Cardiac muscle cell (in vitro differentiated cells and primary cell): ENCODE results near the gene DPEP2NB. TPM values are rescaled to one million over a fixed set of nuclear protein-coding genes. Genes with fewer than 3 reads are reported as not detected.

Experiments used
- DNase-seq, 2 donors: peaks; one replicate each; pipeline versions ENCODE4 v3.0.0 to v3.0.0-alpha.2; 2010 to 2017; ENCODE audit warnings: low read depth in 1 of 2, low spot score in 1 of 2
- H3K27ac ChIP-seq: fragments of 200-600 bp; sonication (generic); 2 replicates; pipeline ENCODE4 v1.5.1; 2016
- H3K27me3 ChIP-seq: fragments of 200-600 bp; sonication (generic); 2 replicates; pipeline ENCODE4 v1.6.0; 2016; ENCODE audit warnings: control low read depth
- H3K36me3 ChIP-seq: fragments of 200-600 bp; sonication (generic); 2 replicates; pipeline ENCODE4 v1.5.1; 2016; ENCODE audit warnings: control low read depth
- H3K4me1 ChIP-seq: fragments of 200-600 bp; sonication (generic); 2 replicates; pipeline ENCODE4 v1.8.1; 2017; ENCODE audit warnings: low read depth, mild to moderate bottlenecking, mixed run types
- H3K4me3 ChIP-seq: fragments of 200-600 bp; sonication (generic); 2 replicates; pipeline ENCODE4 v1.5.1; 2016; ENCODE audit warnings: mild to moderate bottlenecking
- H3K9me3 ChIP-seq: fragments of 200-600 bp; sonication (generic); 2 replicates; pipeline ENCODE4 v1.5.1; 2017; ENCODE audit warnings: low read depth, mild to moderate bottlenecking, control low read depth
- CTCF ChIP-seq: IDR thresholded peaks from 2 replicates; pipeline ENCODE4 v1.5.1; 2012; ENCODE audit warnings: low read depth, mild to moderate bottlenecking, low read length
- polyA plus RNA-seq: library from polyadenylated mRNA; unstranded; fragments of >200 nt; fragmentation: Nextera tagmentation; extraction: Ambion mirVana; gene quantifications from 2 replicates; pipeline ENCODE4 v1.2.1, GENCODE V29; 2016
- total RNA-seq: library from RNA; depleted of rRNA; stranded (reverse); fragments of >200 nt; gene quantifications from 2 replicates; pipeline ENCODE4 v1.2.3, GENCODE V29; 2016

DPEP2NB gene
- total and polyA plus RNA-seq, 2 experiments from 2014 or later, result not detected

GRCh38 chr16:67987460-67988160 is 28.1 kb downstream of the DPEP2NB start:
- no peaks in the 10 kb centered on the region for H3K36me3 ChIP-seq
- H3K4me3 ChIP-seq, result no peak overlapping the region
- peaks cover 15% of the 10 kb centered on the region for H3K4me1 ChIP-seq
- H3K27me3 ChIP-seq, result peaks cover 10% of the 10 kb centered on the region
- DNase-seq, result no peak
- TF ChIP-seq CTCF, result no peak
- no peaks in the 10 kb centered on the region for H3K9me3 ChIP-seq
- H3K27ac ChIP-seq, result no peak overlapping the region

- no peak for DNase-seq
- Histone ChIP-seq H3K27me3 (peaks cover 4% of the 10 kb centered on the region), H3K4me1 (peaks cover 15% of the 10 kb centered on the region), H3K4me3 (no peak overlapping the region), H3K36me3 (no peaks in the 10 kb centered on the region), H3K27ac (no peak overlapping the region), H3K9me3 (no peaks in the 10 kb centered on the region)
- TF ChIP-seq CTCF, result no peak
Observed at GRCh38 chr16:67986949-67987348, 28.8 kb downstream of the DPEP2NB start.

DNA sequence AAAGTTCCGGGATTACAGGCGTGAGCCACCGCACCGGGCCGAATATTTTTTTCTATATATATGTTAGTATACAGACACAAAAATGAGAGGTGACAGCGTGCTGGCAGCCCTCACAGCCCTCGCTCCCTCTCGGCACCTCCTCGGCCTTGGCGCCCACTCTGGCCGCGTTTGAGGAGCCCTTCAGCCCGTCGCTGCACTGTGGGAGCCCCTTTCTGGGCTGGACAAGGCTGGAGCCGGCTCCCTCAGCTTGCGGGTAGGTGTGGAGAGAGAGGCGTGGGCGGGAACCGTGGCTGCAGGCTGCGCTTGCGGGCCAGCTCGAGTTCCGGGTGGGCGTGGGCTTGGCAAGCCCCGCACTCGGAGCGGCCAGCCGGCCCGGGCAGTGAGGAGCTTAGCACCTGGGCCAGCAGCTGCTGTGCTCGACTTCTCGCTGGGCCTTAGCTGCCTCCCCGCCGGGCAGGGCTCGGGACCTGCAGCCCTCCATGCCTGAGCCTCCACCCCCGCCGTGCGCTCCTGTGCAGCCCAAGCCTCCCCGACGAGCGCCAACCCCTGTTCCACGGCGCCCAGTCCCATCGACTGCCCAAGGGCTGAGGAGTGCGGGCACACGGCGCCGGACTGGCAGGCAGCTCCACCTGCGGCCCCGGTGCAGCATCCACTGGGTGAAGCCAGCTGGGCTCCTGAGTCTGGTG is 33.6 kb downstream of the DPEP2NB start:
- Histone ChIP-seq H3K9me3 (no peaks in the 10 kb centered on the region), H3K4me3 (no peak overlapping the region), H3K27me3 (no peaks in the 10 kb centered on the region), H3K27ac (no peak overlapping the region), H3K4me1 (peaks cover 22% of the 10 kb centered on the region), H3K36me3 (no peaks in the 10 kb centered on the region)
- no peak for TF ChIP-seq CTCF
- no peak for DNase-seq

DNA sequence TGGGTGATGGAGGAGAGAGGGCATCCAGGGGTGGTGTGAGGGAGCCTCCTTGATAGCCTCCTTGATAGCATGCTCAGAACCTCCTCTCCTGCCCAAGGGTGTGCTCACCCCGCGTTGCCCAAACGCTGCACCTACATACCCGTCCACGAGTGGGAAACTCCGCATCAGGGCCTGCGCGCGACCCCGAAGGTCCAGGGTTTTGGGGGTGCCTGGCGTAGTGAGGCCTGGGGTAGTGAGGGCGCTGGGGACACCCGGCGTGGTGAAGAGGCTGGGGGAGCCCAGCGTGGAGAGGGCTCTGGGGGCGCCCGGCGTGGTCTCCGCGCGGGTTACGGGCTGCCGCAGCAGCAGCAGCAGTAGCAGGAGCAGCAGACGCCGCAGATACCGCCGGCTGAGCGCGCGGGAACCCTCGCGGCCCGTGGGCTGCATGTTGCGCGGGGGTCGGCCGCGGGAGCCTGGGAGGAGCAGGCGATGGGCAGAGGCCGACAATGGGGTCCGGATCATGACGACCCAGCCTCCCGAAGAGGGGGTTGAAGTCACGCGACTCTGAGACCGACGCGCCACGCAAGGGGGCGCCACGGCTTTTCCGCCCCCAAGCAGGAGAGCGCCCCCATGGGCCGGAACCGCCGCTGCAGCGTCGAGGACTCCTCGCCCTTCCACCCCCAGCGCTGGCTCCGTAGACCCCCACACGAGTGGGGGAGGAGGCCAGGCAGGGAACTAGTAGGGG is 35.6 kb downstream of the DPEP2NB start, which contains the start of gene DPEP3:
Gene DPEP3, minus strand, starts transcription at position 545 of the 724 bp plus-strand sequence. Its CDS starts 119 bp downstream, at position 426.
- H3K27ac ChIP-seq, result no peak within 1 kb of the TSS
- peaks cover 3% of the 10 kb centered on the region for H3K27me3 ChIP-seq
- no peaks in the 10 kb centered on the region for H3K9me3 ChIP-seq
- H3K36me3 ChIP-seq, result no peaks in the 10 kb centered on the region
- peak in 1 of 2 donors; percentile 5 for DNase-seq
- H3K4me3 ChIP-seq, result no peak within 1 kb of the TSS
- H3K4me1 ChIP-seq, result peaks cover 15% of the 10 kb centered on the region
- TF ChIP-seq CTCF, result peak; percentile 45

GRCh38 chr16:67977469-67978227 is 38.1 kb downstream of the DPEP2NB start:
- DNase-seq, result no peak
- Histone ChIP-seq H3K27me3 (peaks cover 3% of the 10 kb centered on the region), H3K36me3 (no peaks in the 10 kb centered on the region), H3K27ac (no peak overlapping the region), H3K9me3 (no peaks in the 10 kb centered on the region), H3K4me1 (peaks cover 8% of the 10 kb centered on the region), H3K4me3 (no peak overlapping the region)
- TF ChIP-seq CTCF, result no peak
